HL-60 (cell line): ENCODE measurements around the gene TIMP3.

Source experiments
- DNase-seq, 2 experiments: peaks; one replicate each; pipeline ENCODE4 v3.0.0-alpha.2; 2010 to 2020; ENCODE audit warnings: low read depth in 1 of 2, low spot score in 1 of 2
- H3K27ac ChIP-seq: fragments of 250-450 bp; sonication (Bioruptor Pico); replicated peaks from 2 replicates; pipeline ENCODE4 v1.5.1; 2020; ENCODE audit warnings: mild to moderate bottlenecking, moderate library complexity
- H3K27me3 ChIP-seq: fragments of 250-450 bp; sonication (Bioruptor Pico); 2 replicates; pipeline ENCODE4 v1.5.1; 2021; ENCODE audit warnings: mild to moderate bottlenecking, moderate library complexity; ENCODE audit not compliant: insufficient read depth, poor library complexity, severe bottlenecking
- H3K4me3 ChIP-seq: replicated peaks from 2 replicates; pipeline ENCODE4 v1.5.1; 2011; ENCODE audit warnings: mild to moderate bottlenecking, control low read depth, low read length; ENCODE audit not compliant: insufficient read depth
- GABPA ChIP-seq: IDR thresholded peaks from 2 replicates; pipeline ENCODE4 v1.6.1; 2012; ENCODE audit warnings: low read depth
- POLR2AphosphoS5 ChIP-seq: IDR thresholded peaks from 2 replicates; pipeline ENCODE4 v1.6.1; 2012; ENCODE audit warnings: low read depth
- SPI1 ChIP-seq: IDR thresholded peaks from 2 replicates; pipeline ENCODE4 v1.6.1; 2012; ENCODE audit warnings: low read depth, mild to moderate bottlenecking, borderline replicate concordance
- TF ChIP-seq, protein P1 (sequence below): IDR thresholded peaks from one replicate; pipeline ENCODE4 v1.5.1; 2011; ENCODE audit warnings: low read length, control low read depth, inconsistent platforms; ENCODE audit not compliant: insufficient read depth
- TF ChIP-seq, protein P2 (sequence below): IDR thresholded peaks from 2 replicates; pipeline ENCODE4 v1.6.1; 2012; ENCODE audit warnings: low read depth; ENCODE audit not compliant: insufficient replicate concordance

TIMP3 gene

DNA sequence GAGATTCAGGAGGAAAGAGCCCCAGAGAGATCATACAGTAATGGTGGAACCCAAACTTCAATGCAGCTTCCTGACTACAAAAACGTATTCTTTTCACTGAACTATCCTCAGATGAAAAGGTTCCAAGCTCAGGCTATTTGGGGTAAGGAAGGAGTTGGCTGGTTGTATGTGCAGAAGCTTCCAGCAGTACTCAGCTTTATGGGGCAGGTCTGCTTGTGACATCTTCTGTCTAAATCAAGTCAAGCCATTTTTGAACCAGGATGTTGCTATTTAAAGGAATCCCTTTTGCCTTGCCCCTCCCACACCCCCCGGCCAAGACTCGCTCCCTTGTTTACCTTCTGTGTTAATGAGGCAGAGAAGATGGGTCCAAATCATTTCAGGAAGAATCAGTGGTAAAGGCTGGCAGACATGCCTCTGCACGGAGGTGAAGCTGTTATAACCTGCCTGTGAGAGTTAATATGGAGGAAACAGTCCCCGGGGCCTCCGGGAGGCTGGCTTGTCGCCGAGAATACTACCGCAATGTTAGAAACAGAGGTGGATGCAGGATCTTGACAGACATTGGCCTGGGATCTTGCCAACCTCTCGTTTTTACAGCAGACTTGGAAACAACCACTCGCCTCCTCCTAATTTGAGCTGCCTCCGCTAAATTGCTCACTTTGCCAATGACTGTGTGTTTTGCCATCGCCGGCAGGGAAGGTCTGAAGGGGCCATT lies 45.4 kb downstream of the TIMP3 start:
- TF ChIP-seq, protein P1, sequence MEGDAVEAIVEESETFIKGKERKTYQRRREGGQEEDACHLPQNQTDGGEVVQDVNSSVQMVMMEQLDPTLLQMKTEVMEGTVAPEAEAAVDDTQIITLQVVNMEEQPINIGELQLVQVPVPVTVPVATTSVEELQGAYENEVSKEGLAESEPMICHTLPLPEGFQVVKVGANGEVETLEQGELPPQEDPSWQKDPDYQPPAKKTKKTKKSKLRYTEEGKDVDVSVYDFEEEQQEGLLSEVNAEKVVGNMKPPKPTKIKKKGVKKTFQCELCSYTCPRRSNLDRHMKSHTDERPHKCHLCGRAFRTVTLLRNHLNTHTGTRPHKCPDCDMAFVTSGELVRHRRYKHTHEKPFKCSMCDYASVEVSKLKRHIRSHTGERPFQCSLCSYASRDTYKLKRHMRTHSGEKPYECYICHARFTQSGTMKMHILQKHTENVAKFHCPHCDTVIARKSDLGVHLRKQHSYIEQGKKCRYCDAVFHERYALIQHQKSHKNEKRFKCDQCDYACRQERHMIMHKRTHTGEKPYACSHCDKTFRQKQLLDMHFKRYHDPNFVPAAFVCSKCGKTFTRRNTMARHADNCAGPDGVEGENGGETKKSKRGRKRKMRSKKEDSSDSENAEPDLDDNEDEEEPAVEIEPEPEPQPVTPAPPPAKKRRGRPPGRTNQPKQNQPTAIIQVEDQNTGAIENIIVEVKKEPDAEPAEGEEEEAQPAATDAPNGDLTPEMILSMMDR: no peak
- no peak for TF ChIP-seq SPI1
- TF ChIP-seq GABPA: no peak
- TF ChIP-seq, protein P2, sequence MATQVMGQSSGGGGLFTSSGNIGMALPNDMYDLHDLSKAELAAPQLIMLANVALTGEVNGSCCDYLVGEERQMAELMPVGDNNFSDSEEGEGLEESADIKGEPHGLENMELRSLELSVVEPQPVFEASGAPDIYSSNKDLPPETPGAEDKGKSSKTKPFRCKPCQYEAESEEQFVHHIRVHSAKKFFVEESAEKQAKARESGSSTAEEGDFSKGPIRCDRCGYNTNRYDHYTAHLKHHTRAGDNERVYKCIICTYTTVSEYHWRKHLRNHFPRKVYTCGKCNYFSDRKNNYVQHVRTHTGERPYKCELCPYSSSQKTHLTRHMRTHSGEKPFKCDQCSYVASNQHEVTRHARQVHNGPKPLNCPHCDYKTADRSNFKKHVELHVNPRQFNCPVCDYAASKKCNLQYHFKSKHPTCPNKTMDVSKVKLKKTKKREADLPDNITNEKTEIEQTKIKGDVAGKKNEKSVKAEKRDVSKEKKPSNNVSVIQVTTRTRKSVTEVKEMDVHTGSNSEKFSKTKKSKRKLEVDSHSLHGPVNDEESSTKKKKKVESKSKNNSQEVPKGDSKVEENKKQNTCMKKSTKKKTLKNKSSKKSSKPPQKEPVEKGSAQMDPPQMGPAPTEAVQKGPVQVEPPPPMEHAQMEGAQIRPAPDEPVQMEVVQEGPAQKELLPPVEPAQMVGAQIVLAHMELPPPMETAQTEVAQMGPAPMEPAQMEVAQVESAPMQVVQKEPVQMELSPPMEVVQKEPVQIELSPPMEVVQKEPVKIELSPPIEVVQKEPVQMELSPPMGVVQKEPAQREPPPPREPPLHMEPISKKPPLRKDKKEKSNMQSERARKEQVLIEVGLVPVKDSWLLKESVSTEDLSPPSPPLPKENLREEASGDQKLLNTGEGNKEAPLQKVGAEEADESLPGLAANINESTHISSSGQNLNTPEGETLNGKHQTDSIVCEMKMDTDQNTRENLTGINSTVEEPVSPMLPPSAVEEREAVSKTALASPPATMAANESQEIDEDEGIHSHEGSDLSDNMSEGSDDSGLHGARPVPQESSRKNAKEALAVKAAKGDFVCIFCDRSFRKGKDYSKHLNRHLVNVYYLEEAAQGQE: no peak
- TF ChIP-seq POLR2AphosphoS5: no peak
- Histone ChIP-seq H3K27me3 (no peaks in the 10 kb centered on the region), H3K27ac (no peak overlapping the region), H3K4me3 (no peak overlapping the region)
- DNase-seq: no peak

DNA sequence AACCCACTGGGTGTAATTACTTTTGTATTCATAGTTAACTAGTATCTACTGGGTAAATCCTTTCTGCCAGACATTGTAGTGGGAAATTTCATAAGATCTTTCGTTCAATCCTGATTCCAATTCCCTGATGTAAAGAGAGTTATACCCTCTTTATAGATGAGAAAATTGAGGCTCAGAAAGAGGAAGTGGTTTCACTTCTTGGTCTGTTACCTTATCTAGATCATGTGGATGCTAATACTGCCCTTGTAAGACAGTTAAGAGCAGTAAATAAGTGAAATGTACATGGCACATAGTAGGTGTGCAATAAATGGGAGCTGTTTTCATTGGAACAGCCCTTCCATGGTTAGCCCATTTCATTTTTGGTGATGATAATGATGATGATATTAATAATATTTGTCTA lies 46.7 kb downstream of the TIMP3 start:
- no peak overlapping the region for H3K27ac ChIP-seq
- TF ChIP-seq SPI1 (peak; percentile 59), GABPA (no peak)
- H3K27me3 ChIP-seq: peaks cover under 1% of the 10 kb centered on the region
- DNase-seq: no peak
- H3K4me3 ChIP-seq: no peak overlapping the region

DNA sequence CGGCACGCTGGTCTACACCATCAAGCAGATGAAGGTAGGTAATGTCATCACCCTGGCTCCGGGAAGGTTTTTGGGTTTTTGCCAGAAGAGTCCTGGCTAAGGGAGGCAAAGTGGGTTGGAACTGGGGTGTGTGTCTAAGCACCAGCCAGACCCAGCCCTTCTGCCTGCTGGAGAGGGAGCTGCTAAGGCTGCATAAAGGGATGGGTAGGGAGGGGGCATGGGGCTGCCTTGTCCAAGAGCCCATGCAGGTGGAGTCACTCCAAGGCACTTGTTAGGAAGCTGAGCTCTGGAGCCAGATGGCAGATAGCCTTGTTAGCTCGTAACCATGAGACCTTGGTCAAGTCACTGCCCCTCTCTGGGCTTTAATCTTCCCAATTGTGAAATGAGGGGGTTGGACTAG lies 48.0 kb downstream of the TIMP3 start:
- TF ChIP-seq, protein P2: no peak
- TF ChIP-seq, protein P1: no peak
- no peak for TF ChIP-seq GABPA
- no peak for TF ChIP-seq POLR2AphosphoS5
- TF ChIP-seq SPI1: no peak
- DNase-seq: no peak
- Histone ChIP-seq H3K4me3 (no peak overlapping the region), H3K27me3 (peaks cover 2% of the 10 kb centered on the region), H3K27ac (no peak overlapping the region)

DNA sequence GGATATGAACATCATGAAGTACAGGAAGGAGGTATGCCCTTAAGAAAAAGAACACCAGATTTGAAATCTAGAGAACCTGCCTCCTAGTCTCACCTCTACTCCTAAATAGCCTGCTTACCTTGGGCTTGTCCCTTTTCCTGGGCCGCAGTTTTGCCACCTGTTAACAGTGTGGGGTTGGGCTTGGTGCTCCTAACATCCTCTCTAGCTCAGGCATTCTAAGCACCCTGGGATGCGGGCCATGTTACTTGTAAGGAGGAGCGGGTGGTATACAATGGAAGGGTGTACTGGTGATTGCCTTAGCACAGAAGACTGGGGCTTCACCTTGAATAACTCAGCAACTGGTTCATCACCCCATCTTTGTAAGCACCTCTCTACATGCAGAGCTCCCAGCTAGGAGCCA lies 48.7 kb downstream of the TIMP3 start:
- DNase-seq: no peak
- no peak overlapping the region for H3K4me3 ChIP-seq
- no peak for TF ChIP-seq SPI1
- TF ChIP-seq, protein P2: no peak
- no peak for TF ChIP-seq POLR2AphosphoS5
- no peak for TF ChIP-seq GABPA
- TF ChIP-seq, protein P1: no peak
- peaks cover 2% of the 10 kb centered on the region for H3K27me3 ChIP-seq
- no peak overlapping the region for H3K27ac ChIP-seq
